T-cell (primary cell): ENCODE results near the gene NRM. TPM values are rescaled to one million over a fixed set of nuclear protein-coding genes. Genes with fewer than 3 reads are reported as not detected.

Experiments used
- ATAC-seq, 4 experiments: fragments of 200-7000 bp in 3 of 4; fragments of 150-1000 bp in 1 of 4; cut with Tn5 transposase; replicated peaks in 1 of 4; 1 replicate in 3 of 4; 2 replicates in 1 of 4; pipeline ENCODE4 v1.10.0; 2021; ENCODE audit warnings: moderate library complexity in 3 of 4, mild to moderate bottlenecking in 2 of 4, moderate number of reproducible peaks in 1 of 4
- CTCF ChIA-PET, 2 donors: fragments of 300-600 bp; sonication (Branson Sonifier 250); formaldehyde crosslinking; loops; one replicate each; lab custom pipeline; 2022; ENCODE audit warnings: antibody characterized with exemption in 2 of 2; lab: Charles Lee
- POLR2A ChIA-PET, 2 donors: fragments of 300-600 bp; sonication (Branson Sonifier 250); formaldehyde crosslinking; loops; one replicate each; lab custom pipeline; 2022; ENCODE audit warnings: antibody characterized with exemption in 2 of 2; lab: Charles Lee
- DNase-seq, 35 experiments: peaks; one replicate each; pipeline versions ENCODE4 v3.0.0 to v3.0.0-alpha.2; 2013 to 2023
- H3K27ac ChIP-seq: one replicate; pipeline ENCODE4 v1.5.1; 2013; ENCODE audit warnings: low read length
- H3K27me3 ChIP-seq, 2 experiments: replicated peaks in 1 of 2; 1 replicate in 1 of 2; 2 replicates in 1 of 2; pipeline versions ENCODE4 v1.6.1 to v1.7.0; 2013; ENCODE audit warnings: low read length in 1 of 2, mixed read lengths in 1 of 2; ENCODE audit not compliant: control insufficient read depth in 2 of 2, insufficient read depth in 2 of 2; ENCODE audit errors: extremely low read depth in 1 of 2
- H3K36me3 ChIP-seq, 2 donors: 1 replicate in 1 of 2; 2 replicates in 1 of 2; pipeline versions ENCODE4 v1.6.1 to v1.7.0; 2013; ENCODE audit warnings: low read length in 1 of 2; ENCODE audit not compliant: control insufficient read depth in 2 of 2, insufficient read depth in 1 of 2; ENCODE audit errors: extremely low read depth in 1 of 2
- H3K4me1 ChIP-seq, 2 experiments: 1 replicate in 1 of 2; 2 replicates in 1 of 2; pipeline versions ENCODE4 v1.6.1 to v1.7.0; 2013; ENCODE audit warnings: low read length in 2 of 2, mixed read lengths in 1 of 2; ENCODE audit not compliant: insufficient read depth in 2 of 2, control insufficient read depth in 1 of 2; ENCODE audit errors: extremely low read depth in 1 of 2
- H3K4me3 ChIP-seq, 2 donors: 1 replicate in 1 of 2; 2 replicates in 1 of 2; pipeline versions ENCODE4 v1.5.1 to v1.7.0; 2013; ENCODE audit warnings: mild to moderate bottlenecking in 2 of 2, low read length in 1 of 2, moderate library complexity in 1 of 2; ENCODE audit not compliant: control insufficient read depth in 1 of 2; ENCODE audit errors: extremely low read depth in 1 of 2
- H3K9me3 ChIP-seq: 2 replicates; pipeline ENCODE4 v1.7.0; 2013
- H3K27ac Mint-ChIP-seq, 2 donors: one replicate each; pipeline ENCODE4 v1.8.0; 2020 to 2021; ENCODE audit warnings: mild to moderate bottlenecking in 2 of 2, mixed read lengths in 2 of 2
- H3K27me3 Mint-ChIP-seq, 2 donors: one replicate each; pipeline ENCODE4 v1.8.0; 2021 to 2022; ENCODE audit warnings: mixed read lengths in 2 of 2
- H3K36me3 Mint-ChIP-seq: one replicate; pipeline ENCODE4 v1.8.0; 2021; ENCODE audit warnings: mixed read lengths
- H3K4me1 Mint-ChIP-seq, 3 donors: one replicate each; pipeline ENCODE4 v1.8.0; 2020 to 2022; ENCODE audit warnings: mixed read lengths in 3 of 3, mild to moderate bottlenecking in 1 of 3
- H3K4me3 Mint-ChIP-seq, 3 donors: one replicate each; pipeline ENCODE4 v1.8.0; 2020 to 2022; ENCODE audit warnings: mild to moderate bottlenecking in 3 of 3, mixed read lengths in 3 of 3, moderate library complexity in 3 of 3
- H3K9me3 Mint-ChIP-seq, 3 donors: one replicate each; pipeline ENCODE4 v1.8.0; 2020 to 2022; ENCODE audit warnings: mixed read lengths in 3 of 3
- WGBS: methylation state at CpG from one replicate; pipeline ENCODE4 v1.1.5; 2013; ENCODE audit warnings: missing lambda C conversion rate; ENCODE audit not compliant: insufficient coverage; 5-methylcytosine and 5-hydroxymethylcytosine counted together
- total RNA-seq, 35 experiments: library from RNA in 6 of 35; stranded (reverse) in 6 of 35; fragments of 120-200 nt in 1 of 35; gene quantifications; one replicate each; pipeline versions ENCODE4 v1.2.1 to v1.2.4 and lab custom pipeline; 2013 to 2026

NRM gene
- total RNA-seq, 5 donors from 2014 or later (not counting 1 experiment from before 2014, with no cell fraction given), result 4.2 to 6.9 (median 5.5) TPM

- Mint-ChIP-seq H3K36me3 (no peaks in the 10 kb centered on the region), H3K9me3 (no peaks in the 10 kb centered on the region), H3K4me3 (peak overlapping the region; percentile 86 to 96 (median 92)), H3K4me1 (peaks cover 41 to 58% (median 46%) of the 10 kb centered on the region in 3 donors), H3K27me3 (no peaks in the 10 kb centered on the region), H3K27ac (peak overlapping the region; percentile 83 to 88)
- Histone ChIP-seq H3K4me1 (peaks cover 21 to 42% of the 10 kb centered on the region in 2 experiments), H3K4me3 (peak overlapping the region in 1 of 2 donors; percentile 32), H3K36me3 (no peaks in the 10 kb centered on the region), H3K27me3 (no peaks in the 10 kb centered on the region), H3K27ac (peak overlapping the region; percentile 49), H3K9me3 (no peaks in the 10 kb centered on the region)
- ATAC-seq (no peak), DNase-seq (no peak)
- CTCF ChIA-PET, result no interaction called here
- WGBS, result 77% methylated on average over 2 of the region's 4 CpGs
- POLR2A ChIA-PET, result interaction anchor here in 1 of 2 donors (0.6 kb wide), 1 partner anchor 43 kb away, joined by 5 read pairs; no protein-coding TSS in a partner anchor
These were observed 799 bp downstream of the NRM start for GRCh38 chr6:30689985-30690384.

- H3K27ac Mint-ChIP-seq, result peak overlapping the region; percentile 94 to 98
- Histone ChIP-seq H3K36me3 (no peaks in the 10 kb centered on the region), H3K27me3 (no peaks in the 10 kb centered on the region), H3K4me3 (no peak overlapping the region), H3K9me3 (no peaks in the 10 kb centered on the region), H3K4me1 (peaks cover 21 to 42% of the 10 kb centered on the region in 2 experiments), H3K27ac (peak overlapping the region; percentile 49)
- no peaks in the 10 kb centered on the region for H3K36me3 Mint-ChIP-seq
- ATAC-seq (no peak), DNase-seq (peak in 1 of 35 experiments; percentile 10)
- peak overlapping the region; percentile 92 to 97 (median 96) for H3K4me3 Mint-ChIP-seq
- H3K27me3 Mint-ChIP-seq, result no peaks in the 10 kb centered on the region
- no peaks in the 10 kb centered on the region for H3K9me3 Mint-ChIP-seq
- POLR2A ChIA-PET, result interaction anchor here in 1 of 2 donors (0.6 kb wide), 1 partner anchor 755 kb away, joined by 3 read pairs; no protein-coding TSS in a partner anchor
- CTCF ChIA-PET, result interaction anchor here in 1 of 2 donors (1.3 to 1.4 kb wide), 2 partner anchors 28 to 41 kb away, joined by 3 to 8 read pairs; partner anchors contain the start of gene MDC1
- H3K4me1 Mint-ChIP-seq, result peaks cover 41 to 61% (median 46%) of the 10 kb centered on the region in 3 donors
- 84% methylated on average over 5 of the region's 11 CpGs for WGBS
These were observed 1.5 kb downstream of the NRM start for GRCh38 chr6:30689022-30689865.

- H3K9me3 Mint-ChIP-seq, result no peaks in the 10 kb centered on the region
- H3K4me3 ChIP-seq, result peak overlapping the region in 1 of 2 donors; percentile 27
These were observed 2.2 kb downstream of the NRM start for GRCh38 chr6:30688569-30688968.

DNA sequence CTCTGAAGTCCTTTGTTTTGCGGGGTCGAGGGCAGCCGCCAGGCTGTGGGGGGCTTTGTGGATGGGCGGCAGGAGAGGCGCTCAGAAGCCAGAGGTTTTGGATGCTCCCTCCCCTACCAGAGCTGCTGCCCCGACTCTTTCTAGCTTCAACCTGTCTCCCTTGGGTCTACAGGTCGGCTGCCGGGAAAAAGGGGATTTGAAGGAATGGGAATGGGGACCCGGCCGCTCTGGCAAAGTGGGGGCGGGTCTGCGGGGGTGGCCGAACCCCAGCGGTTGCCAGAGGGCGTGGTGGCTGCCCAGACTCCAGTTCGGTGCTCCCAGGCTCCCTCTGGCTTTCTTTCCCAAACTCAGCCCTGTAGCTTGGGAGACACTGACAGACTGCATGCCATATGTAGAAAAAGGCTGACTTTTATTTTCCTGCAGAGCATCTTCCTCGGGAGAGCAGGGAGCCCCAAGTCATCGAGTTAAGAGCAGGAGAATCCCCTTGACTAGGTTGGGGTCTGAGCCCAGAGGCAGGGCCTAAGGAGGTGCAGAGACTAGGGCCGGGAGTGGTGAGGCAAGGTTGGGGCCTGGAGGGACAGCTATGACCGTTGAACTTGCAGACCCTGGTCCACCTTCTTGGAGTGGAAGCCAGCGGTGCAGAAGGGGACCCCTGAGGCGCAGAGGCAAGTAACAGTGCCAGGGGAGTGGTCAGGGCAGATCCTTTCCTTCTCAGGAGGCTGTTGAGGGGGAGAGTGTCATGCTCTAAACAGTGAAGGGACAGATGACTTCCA, 2.9 kb downstream of the NRM start:
- peaks cover 41 to 63% (median 46%) of the 10 kb centered on the region in 3 donors for H3K4me1 Mint-ChIP-seq
- peaks cover 7% of the 10 kb centered on the region for H3K36me3 Mint-ChIP-seq
- no peak for ATAC-seq
- DNase-seq, result no peak
- ChIA-PET POLR2A (interaction anchor here in 1 of 2 donors (0.8 kb wide), 1 partner anchor 29 kb away, joined by 3 read pairs; the partner anchor contains the start of gene MDC1), CTCF (interaction anchor here (0.6 to 1.4 kb wide), 3 partner anchors 9 to 29 kb away, joined by 3 to 8 read pairs (median 4); partner anchors contain the start of gene MDC1 (in 1 of the 2))
- H3K4me3 Mint-ChIP-seq, result peak overlapping the region; percentile 92 to 97 (median 96)
- 41% methylated on average over 10 of the region's 22 CpGs for WGBS
- Histone ChIP-seq H3K4me1 (peaks cover 21 to 42% of the 10 kb centered on the region in 2 experiments), H3K9me3 (no peaks in the 10 kb centered on the region), H3K36me3 (peaks cover 0 to 4% of the 10 kb centered on the region in 2 donors), H3K27me3 (no peaks in the 10 kb centered on the region), H3K27ac (peak overlapping the region; percentile 87), H3K4me3 (peak overlapping the region; percentile 90 to 92)
- peak overlapping the region; percentile 94 to 98 for H3K27ac Mint-ChIP-seq
- H3K9me3 Mint-ChIP-seq, result no peaks in the 10 kb centered on the region
- H3K27me3 Mint-ChIP-seq, result no peaks in the 10 kb centered on the region

More at GRCh38 chr6:30688569-30688968, 2.2 kb downstream of the NRM start:
- Histone ChIP-seq H3K27me3 (no peaks in the 10 kb centered on the region), H3K9me3 (no peaks in the 10 kb centered on the region), H3K27ac (peak overlapping the region; percentile 36), H3K36me3 (no peaks in the 10 kb centered on the region), H3K4me1 (peaks cover 21 to 42% of the 10 kb centered on the region in 2 experiments)
- Mint-ChIP-seq H3K4me3 (peak overlapping the region; percentile 92 to 97 (median 96)), H3K4me1 (peaks cover 41 to 61% (median 46%) of the 10 kb centered on the region in 3 donors), H3K27ac (peak overlapping the region; percentile 94 to 98), H3K27me3 (no peaks in the 10 kb centered on the region), H3K36me3 (peaks cover 4% of the 10 kb centered on the region)
- ChIA-PET CTCF (interaction anchor here (0.7 to 1.4 kb wide), 3 partner anchors 9 to 42 kb away, joined by 3 to 8 read pairs (median 3); partner anchors contain the start of gene MDC1 (in 1 of the 2)), POLR2A (interaction anchor here in 1 of 2 donors (0.6 to 0.8 kb wide), 2 partner anchors 29 to 756 kb away, joined by 3 read pairs; partner anchors contain the start of gene MDC1)
- peak in 1 of 35 experiments; percentile 24 for DNase-seq
- 67% methylated on average over 1 of the region's 9 CpGs for WGBS
- no peak for ATAC-seq

GRCh38 chr6:30686908-30687658, 3.7 kb downstream of the NRM start:
- Histone ChIP-seq H3K27me3 (no peaks in the 10 kb centered on the region), H3K9me3 (no peaks in the 10 kb centered on the region), H3K4me1 (peaks cover 21 to 45% of the 10 kb centered on the region in 2 experiments), H3K36me3 (peaks cover 0 to 4% of the 10 kb centered on the region in 2 donors), H3K4me3 (peak overlapping the region; percentile 90 to 92), H3K27ac (peak overlapping the region; percentile 87)
- H3K4me1 Mint-ChIP-seq, result peaks cover 44 to 70% (median 46%) of the 10 kb centered on the region in 3 donors
- DNase-seq (peak in 34 of 35 experiments; percentile 21 to 75 (median 46)), ATAC-seq (peak; percentile 16 to 43 (median 21))
- H3K4me3 Mint-ChIP-seq, result peak overlapping the region; percentile 92 to 97 (median 96)
- peak overlapping the region; percentile 94 to 98 for H3K27ac Mint-ChIP-seq
- 0% methylated on average over 28 of the region's 52 CpGs for WGBS
- H3K9me3 Mint-ChIP-seq, result no peaks in the 10 kb centered on the region
- ChIA-PET POLR2A (no interaction called here), CTCF (interaction anchor here (0.6 kb wide), 2 partner anchors 15 to 44 kb away, joined by 3 to 4 read pairs; no protein-coding TSS in a partner anchor)
- peaks cover 10% of the 10 kb centered on the region for H3K36me3 Mint-ChIP-seq
- no peaks in the 10 kb centered on the region for H3K27me3 Mint-ChIP-seq
